ENCODE data around the gene KRTAP2-4.
"Not testable (repeated sequence)": the region's sequence is repeated elsewhere in the genome, so short reads cannot be mapped to it uniquely, and the experiment has no call there.

The KRTAP2-4 gene

DNA sequence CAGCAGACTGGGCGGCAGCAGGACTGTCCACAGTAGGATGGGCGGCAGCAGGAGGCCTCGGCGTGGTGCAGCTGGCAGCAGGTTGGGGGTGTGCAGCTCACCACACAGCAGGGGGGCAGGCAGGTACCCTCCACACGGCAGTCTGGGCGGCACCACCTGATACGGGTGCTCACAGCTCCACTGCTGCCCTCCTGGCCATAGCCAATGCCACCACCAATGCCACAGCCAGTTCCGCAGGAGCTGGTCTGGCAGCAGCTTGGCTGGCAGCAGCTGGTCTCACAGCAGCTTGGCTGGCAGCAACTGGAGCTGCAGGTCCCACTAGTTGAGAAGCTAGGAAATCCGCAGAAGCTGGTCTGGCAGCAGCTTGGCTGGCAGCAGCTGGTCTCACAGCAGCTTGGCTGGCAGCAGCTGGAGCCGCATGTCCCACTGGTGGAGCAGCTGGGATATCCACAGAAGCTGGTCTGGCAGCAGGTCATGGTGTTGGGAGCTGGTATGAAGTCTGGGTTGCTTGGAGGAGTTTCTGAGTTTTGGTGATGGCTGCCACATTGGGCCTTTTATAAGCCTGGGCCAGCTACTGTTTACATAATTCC, 31.2 kb downstream of the KRTAP2-4 start, which contains the start of gene KRTAP1-3:
KRTAP1-3 (minus strand) TSS at position 529 of the 590 bp plus-strand sequence; CDS start at position 476, 53 bp downstream.
- not testable (repeated sequence) for DNase-seq

GRCh38 chr17:41029633-41030245, 35.9 kb downstream of the KRTAP2-4 start, which contains the start of gene KRTAP1-4:
TSS of gene KRTAP1-4 (minus strand) at chr17:41030195. CDS start at chr17:41030078, 117 bp downstream.
- DNase-seq = no peak

DNA sequence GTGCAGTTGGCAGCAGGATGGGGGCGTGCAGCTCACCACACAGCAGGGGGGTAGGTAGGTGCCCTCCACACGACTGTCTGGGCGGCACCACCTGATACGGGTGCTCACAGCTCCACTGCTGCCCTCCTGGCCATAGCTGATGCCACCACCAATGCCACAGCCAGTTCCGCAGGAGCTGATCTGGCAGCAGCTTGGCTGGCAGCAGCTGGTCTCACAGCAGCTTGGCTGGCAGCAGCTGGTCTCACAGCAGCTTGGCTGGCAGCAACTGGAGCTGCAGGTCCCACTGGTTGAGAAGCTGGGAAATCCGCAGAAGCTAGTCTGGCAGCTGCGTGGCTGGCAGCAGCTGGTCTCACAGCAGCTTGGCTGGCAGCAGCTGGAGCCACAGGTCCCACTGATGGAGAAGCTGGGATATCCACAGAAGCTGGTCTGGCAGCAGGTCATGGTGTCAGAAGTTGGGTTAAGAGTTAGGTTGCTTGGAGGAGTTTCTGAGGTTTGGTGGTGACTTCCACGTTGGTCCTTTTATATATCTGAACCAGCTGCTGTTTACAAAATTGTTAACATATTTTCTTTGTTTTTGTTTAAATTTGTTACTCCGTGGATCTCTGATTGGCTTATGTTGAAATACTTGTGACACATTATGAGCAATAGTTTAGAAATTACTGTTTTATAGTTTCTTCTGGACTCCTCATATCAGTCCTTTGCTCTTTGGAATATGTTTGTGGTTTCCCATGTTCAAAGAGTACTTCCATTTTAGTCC, 38.8 kb downstream of the KRTAP2-4 start, which contains the start of gene KRTAP1-5:
KRTAP1-5 (minus strand) TSS at position 494 of the 757 bp plus-strand sequence; CDS start at position 441, 53 bp downstream.
- DNase-seq = no peak

- no peak for DNase-seq
These were observed 41.0 kb downstream of the KRTAP2-4 start for GRCh38 chr17:41024697-41025096.

- DNase-seq = no peak
These were observed 45.3 kb downstream of the KRTAP2-4 start for GRCh38 chr17:41020336-41020735.

- DNase-seq = no peak
These were observed 46.3 kb downstream of the KRTAP2-4 start for GRCh38 chr17:41019415-41019814.

DNA sequence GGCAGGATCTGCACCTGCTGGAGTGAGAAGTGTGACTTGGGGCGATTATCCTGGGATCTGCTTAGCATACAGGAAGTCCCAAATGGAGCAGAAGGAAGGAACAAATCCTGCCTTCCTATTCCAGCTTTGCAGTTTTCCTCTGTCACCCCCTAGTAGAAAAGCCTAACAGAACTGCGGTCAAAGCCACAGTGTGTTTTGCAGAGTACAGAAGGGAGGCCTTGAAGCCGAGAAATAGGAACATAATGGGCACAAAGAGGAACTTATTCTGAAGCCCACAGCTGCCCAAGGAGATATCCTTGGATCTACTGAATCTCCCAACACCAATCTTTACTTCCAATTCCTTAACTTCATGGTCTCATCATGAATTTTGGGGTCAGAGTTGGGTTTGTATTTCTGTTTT, 47.1 kb downstream of the KRTAP2-4 start:
- DNase-seq = no peak

- no peak for DNase-seq
These were observed 49.0 kb downstream of the KRTAP2-4 start for GRCh38 chr17:41016578-41017215.

GRCh38 chr17:41015454-41015853, 50.2 kb downstream of the KRTAP2-4 start:
- no peak for DNase-seq

All from NCI-H1694 (cell line).